22Rv1 (cell line): ENCODE data around the gene PTS.
A peak's percentile ranks its signal among the peaks of the same experiment; 100 is the strongest.

Experiments used
- H3K27ac ChIP-seq: fragments of 450-650 bp; 2 replicates; pipeline ENCODE4 v1.5.1; 2017
- CTCF ChIP-seq: fragments of 450-650 bp; IDR thresholded peaks from 2 replicates; pipeline ENCODE4 v1.5.1; 2017; ENCODE audit warnings: mild to moderate bottlenecking
- ZFX ChIP-seq: fragments of 450-650 bp; IDR thresholded peaks from 2 replicates; pipeline ENCODE4 v1.6.1; 2017; ENCODE audit warnings: antibody characterized with exemption, borderline replicate concordance

The PTS gene

GRCh38 chr11:112222303-112222702, 3.9 kb upstream of the PTS start:
- TF ChIP-seq ZFX (no peak), CTCF (no peak)
- H3K27ac ChIP-seq = no peak overlapping the region

- no peak overlapping the region for H3K27ac ChIP-seq
- TF ChIP-seq ZFX (no peak), CTCF (no peak)
Observed at GRCh38 chr11:112223121-112223520, 3.1 kb upstream of the PTS start.

- H3K27ac ChIP-seq = no peak overlapping the region
- TF ChIP-seq ZFX (no peak), CTCF (no peak)
Observed at GRCh38 chr11:112223754-112224532, 2.3 kb upstream of the PTS start.

GRCh38 chr11:112225753-112226061, 521 bp upstream of the PTS start:
- peak overlapping the region; percentile 84 for H3K27ac ChIP-seq
- TF ChIP-seq CTCF = no peak

GRCh38 chr11:112226831-112227401, 688 bp downstream of the PTS start:
- no peak for TF ChIP-seq ZFX
- no peak for TF ChIP-seq CTCF
- H3K27ac ChIP-seq = peak overlapping the region; percentile 84

GRCh38 chr11:112227471-112227870, 1.2 kb downstream of the PTS start:
- no peak overlapping the region for H3K27ac ChIP-seq
- TF ChIP-seq ZFX (no peak), CTCF (no peak)

- H3K27ac ChIP-seq = no peak overlapping the region
- TF ChIP-seq CTCF (no peak), ZFX (no peak)
Observed at GRCh38 chr11:112228706-112229105, 2.5 kb downstream of the PTS start.
